CD4-positive, alpha-beta T cell treated with Interleukin-2 at 100 ng/mL for 4 hours (primary cell): ENCODE results near the gene PXN.
"Not testable (repeated sequence)": the region's sequence is repeated elsewhere in the genome, so short reads cannot be mapped to it uniquely, and the experiment has no call there.

Source experiments
- DNase-seq: peaks from one replicate; pipeline ENCODE4 v3.0.0-alpha.2; 2020; ENCODE audit warnings: low spot score

The PXN gene

GRCh38 chr12:120225852-120226640 is 39.5 kb downstream of the PXN start:
- no peak for DNase-seq

- no peak for DNase-seq
Measured at GRCh38 chr12:120225200-120225558, 40.4 kb downstream of the PXN start.

DNA sequence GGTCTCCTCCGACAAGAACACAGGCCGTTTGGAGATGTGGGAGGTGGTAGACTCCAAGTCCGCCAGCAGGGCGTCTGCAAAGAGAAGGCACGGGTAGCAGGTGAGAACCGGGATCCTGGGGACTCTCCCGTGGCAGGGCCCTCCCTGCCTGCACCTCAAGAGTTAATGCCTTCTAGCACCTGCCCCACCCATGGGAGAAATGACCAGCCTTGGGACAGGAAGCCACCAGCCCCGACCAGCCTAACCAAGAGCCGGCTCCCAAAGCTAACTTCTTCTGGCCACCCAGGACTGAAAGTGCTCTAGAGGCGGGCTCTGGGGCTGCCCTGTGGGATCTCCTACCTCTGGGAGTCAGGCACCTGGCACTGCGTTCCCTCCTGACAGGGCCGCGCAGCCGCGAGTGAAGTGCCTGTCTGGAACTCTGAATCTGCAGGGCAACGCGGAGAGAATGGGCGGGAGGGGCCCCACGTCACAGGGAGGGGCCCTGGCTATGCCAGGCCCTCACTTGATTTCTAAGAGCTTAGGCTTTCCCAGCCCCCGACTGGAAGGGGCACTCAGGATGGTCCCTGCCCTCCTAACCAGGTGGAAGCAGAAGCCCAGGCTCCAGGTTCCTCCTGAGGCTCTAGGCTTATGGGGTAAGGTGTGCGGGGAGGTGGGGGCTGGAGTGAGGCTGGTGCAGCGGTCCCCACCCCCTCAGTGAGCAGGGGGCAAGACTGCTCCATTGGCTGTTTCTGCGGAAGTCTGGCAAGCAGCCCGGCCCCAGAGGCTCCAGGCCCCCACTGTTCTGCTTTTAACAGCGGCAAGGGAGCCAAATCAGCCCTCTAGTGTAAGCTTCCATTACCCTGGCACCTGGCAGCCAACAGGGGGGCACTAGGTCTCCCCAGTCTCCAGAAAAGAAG is 41.0 kb downstream of the PXN start:
- no peak for DNase-seq

- no peak for DNase-seq
Measured at GRCh38 chr12:120223458-120224303, 41.8 kb downstream of the PXN start.

- DNase-seq: no peak
Measured at GRCh38 chr12:120222288-120222832, 43.2 kb downstream of the PXN start.

DNA sequence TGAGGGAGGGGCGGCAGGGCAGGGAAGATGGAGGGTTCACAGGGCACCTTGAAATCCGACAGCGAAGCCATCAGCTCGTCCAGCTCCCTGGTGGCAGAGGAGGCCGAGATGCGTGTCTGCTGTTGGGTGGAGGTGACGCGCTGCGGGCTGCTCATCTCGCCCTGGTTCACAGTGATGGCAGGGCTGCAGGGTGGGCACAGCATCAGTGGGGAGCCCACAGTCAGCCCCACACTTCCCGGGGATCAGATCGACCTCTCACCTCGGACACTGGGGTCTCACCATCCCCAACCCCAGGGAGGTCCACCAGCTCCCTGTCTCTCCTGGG is 44.0 kb downstream of the PXN start:
- DNase-seq: no peak

- no peak for DNase-seq
Measured at GRCh38 chr12:120220838-120221575, 44.5 kb downstream of the PXN start.

DNA sequence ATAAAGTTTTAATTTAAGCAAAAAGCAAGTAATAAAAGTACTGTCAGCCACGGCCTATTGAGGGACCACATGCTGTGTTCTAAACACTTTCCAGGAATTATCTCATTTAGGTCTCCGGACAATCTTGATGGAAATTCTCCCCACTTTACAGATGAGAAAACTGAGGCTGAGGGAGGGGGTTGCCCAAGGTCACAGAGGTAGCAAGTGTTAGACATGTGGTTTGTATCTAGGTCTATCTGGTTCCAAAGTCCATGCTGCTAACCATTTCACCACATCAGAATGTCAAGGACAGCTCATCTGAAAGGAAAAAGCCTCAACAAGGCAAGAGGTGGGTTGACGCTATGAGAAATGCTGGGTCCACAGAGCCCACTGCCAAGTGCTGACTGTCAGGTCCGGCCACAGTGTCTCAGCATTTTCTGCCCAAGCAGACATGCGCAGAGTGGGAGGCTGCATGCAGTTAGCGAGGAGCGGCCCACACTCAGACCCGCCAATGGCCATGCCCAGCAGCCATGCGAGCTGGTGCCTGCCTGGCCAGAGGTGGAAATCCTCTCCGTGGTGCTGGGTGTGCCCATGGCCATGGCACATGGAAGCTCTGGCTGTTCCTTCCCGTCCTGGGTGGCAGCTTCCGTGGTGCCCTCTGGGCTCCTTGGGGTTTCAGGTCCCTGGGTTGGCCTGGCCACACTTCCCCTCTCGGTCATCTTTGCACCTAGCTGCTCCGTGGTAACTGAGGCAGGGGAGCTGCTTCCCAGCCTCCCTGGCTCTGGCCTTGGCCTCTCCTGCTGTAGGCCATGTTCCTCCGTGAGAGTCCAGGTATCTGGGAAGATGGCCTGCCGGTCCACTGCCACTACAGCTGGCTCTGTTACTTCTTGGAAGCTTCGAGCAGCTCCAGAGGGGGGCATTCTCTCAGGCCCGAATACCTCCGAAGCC is 46.6 kb downstream of the PXN start:
- DNase-seq: no peak

DNA sequence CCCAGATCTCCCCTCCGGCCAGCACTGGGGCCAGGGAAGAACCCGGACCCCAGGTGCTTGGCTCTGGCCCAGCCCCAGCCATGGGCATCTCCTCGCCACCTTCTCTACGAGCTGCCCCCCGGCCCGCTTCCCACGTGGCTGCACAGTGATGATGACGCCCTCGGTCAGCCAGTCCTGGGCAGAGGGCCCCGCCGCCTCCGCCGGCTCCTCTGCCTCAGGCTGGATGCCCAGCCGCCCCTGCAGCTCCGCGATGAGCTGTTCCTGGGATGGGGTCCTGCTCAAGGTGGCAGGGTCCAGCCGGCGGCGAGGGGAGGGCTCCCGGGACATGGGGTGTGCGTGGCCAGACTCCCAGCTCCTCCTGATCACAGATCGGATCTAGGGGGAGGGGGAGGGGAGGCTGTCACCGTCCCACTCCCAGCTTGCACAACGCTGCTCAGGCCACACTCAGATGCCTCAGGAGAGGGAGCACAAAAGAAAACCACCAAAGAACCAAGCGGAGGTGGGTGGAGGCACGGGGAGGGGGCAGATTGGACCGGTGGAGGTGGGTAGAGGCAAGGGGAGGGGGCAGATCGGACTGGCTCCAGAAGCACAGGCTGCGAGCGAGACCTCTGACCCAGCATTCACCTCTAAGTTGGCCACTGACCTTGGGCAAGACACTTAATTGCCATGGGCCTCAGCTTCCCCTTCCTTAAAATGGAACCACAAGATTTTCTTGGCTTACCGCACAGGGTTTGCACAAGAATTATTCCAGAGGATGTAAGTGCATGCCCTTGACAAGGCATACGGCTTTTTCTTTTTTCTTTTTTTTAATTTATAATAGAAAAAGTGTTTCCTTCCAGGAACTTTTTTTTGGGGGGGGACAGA is 48.6 kb downstream of the PXN start:
- DNase-seq: no peak

DNA sequence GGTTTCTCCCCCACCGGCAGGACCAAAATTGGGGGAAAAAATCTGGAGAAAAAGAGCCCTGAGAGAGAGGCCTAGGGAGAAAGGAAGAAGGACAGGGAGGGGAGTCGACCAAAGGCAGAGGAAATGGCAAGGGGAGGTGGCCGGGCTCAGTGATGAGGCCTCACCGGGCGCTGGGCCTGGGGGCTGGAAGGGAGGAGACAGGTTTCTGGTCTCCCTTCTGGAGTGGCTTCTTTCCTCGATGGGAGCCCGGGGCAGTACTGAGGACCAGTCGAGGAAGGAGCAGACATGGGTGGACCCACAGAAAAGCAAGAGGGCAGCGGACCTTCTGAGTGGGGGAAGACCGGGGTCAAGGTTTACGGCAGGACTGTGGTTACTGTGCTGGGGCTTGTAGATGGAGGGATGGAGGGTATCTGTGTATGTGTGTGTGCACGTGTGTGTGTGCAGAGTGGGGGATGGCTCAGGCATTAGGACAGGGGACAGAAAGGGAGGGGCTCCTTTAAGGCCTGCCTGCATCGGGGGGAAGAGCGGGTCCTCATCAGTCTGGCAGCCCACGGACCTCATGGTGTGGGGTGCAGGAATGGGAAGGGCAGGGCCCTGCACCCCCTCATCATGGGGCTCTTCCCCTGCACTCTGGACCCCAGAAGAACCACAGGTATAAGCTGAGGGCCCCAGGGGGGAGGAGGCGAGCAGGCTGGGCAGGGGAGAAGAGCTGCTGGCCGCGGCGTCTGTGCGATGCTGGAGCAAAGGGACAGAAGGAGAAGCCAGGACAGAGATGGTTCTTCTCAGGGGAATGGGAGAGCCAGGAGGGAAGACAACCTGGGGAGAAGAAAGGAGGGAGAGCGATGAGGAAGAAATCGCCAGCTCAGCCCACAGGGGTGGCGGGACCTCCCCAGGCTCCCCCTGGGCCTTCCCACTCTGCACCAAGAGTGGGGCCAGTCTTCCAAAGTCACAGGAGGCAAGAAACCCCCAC is 49.5 kb downstream of the PXN start:
- no peak for DNase-seq

- DNase-seq: no peak
Measured at GRCh38 chr12:120215357-120215735, 50.2 kb downstream of the PXN start.

DNA sequence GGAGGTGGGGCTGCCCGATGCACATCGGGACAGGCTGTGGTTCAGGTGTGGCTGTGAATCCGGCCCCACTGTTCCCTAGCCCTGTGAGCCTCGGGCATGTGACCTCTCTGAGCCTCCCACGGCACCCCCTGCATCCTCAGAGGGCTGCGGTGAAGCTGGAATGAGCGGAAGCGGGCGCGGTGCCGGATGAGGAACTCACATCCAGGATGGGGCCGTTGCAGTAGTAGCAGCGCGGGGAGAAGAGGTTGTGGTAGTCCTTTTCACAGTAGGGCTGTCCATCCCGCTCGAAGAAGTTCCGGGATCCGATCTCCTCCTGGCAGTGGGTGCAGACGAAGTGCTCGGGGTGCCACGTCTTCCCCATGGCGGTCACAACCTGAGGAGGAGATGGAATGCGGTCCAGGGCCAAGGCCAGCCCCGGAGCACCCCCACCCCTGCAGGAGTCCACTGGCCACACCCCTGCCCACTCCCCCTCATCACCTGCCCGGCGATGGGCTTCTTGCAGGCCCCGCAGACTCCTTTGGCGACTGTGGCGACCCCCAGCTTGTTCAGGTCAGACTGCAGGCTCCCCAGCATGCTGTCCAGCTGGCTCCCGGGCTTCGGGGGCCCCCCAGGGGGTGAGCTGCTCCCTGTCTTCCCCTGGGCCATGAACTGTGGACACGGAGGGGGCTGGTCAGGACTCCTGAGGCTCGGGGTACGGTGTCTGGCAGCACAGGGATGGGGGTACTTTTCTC is 50.7 kb downstream of the PXN start:
- DNase-seq: no peak

- no peak for DNase-seq
Measured at GRCh38 chr12:120213758-120214157, 51.8 kb downstream of the PXN start.

GRCh38 chr12:120213182-120213581 is 52.3 kb downstream of the PXN start:
- DNase-seq: not testable (repeated sequence)

DNA sequence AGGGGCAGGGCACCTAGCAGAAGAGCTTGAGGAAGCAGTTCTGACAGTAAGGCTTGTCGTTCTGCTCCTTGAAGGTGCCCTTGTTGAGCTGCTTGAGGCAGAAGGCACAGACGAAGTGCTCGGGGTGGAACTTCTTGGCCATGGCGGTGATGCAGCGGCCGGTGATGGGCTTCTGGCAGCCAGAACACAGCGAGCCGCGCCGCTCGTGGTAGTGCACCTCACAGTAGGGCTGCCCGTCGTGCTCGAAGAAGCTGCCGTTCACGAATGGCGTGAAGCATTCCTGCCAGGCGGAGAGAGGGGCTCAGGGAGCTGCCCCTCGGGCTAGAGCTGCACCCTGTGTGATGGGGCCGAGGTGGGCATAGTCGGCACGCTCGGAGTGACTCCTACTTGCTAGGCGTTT is 53.2 kb downstream of the PXN start:
- no peak for DNase-seq

DNA sequence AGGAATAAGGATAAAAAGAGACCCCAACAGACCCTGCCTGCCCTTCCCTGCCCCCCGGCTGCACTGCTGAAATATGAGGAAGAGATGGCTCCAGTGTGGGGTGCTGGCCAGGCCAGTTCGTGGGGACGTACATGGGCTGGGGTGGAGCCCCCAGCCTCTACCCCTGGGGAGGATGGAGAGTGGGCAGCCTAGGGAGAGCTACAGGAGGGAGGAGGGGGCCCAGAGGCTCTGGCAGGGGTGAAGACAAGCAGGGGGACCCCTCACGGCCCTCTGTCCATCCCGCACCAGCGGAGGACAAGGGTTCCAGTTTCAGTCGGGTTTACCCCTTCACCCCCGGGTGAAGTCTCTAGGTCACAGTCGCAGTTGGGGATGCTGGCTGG is 53.6 kb downstream of the PXN start:
- DNase-seq: no peak

DNA sequence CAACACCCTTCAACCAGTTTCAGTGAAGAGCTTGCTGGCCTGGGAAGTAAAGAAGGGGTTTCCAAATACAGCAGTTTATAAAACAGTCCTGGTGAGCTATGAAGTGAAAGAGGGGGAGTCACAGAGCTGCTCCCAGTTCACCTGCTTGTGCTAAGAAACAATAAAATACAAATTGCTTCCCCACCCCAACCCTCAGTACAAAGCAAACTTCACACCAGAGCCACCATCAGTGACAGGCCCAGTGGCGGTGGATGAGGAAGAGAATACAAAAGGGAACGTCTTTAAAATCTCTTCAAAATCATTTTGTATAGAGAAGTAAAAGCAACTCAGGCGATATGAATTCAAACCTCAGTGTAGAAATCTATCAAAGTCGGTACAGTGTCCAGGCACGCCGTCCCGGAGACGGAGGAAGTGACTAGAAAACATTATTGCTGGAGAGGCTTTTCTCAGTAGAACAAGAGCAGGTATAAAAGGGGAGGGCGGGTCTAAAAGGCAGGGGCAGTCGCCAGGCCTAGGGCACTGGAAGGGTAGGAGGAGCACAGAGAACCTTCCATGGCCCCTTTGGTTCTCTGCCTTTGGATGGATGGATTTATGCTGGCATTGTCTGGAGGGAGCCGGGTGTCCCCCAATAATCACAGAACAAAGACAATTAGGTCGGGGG is 54.2 kb downstream of the PXN start:
- no peak for DNase-seq
